ENCODE results near the gene MIA. TPM values are rescaled to one million over a fixed set of nuclear protein-coding genes. Genes with fewer than 3 reads are reported as not detected.

Gene MIA
- polyA plus RNA-seq, 4 donors: 2.7 to 4.3 (median 3.2) TPM; not detected in 1

GRCh38 chr19:40743926-40744325 lies 31.4 kb upstream of the MIA start:
- H3K4me1 ChIP-seq (ENCODE audit: control insufficient read depth in 3 of 3, insufficient read depth in 2 of 3, low read depth in 1 of 3, low read length in 2 of 3): peaks cover 0 to 11% (median 0%) of the 10 kb centered on the region in 3 donors
- WGBS, 3 donors: 92 to 94% (median 92%) methylated on average over 10 of the region's 10 CpGs
- no peak overlapping the region for H3K27ac ChIP-seq (ENCODE audit: low read depth in 1 of 3, low read length in 2 of 3)
- peaks cover 0 to 61% (median 5%) of the 10 kb centered on the region in 3 donors for H3K36me3 ChIP-seq (ENCODE audit: control insufficient read depth in 3 of 3, insufficient read depth in 2 of 3, low read depth in 1 of 3, low read length in 3 of 3)
- H3K9me3 ChIP-seq (ENCODE audit: control insufficient read depth in 2 of 2, insufficient read depth in 1 of 2, low read depth in 1 of 2, low read length in 1 of 2): no peaks in the 10 kb centered on the region
- no peak overlapping the region for H3K4me3 ChIP-seq (ENCODE audit: low read depth in 1 of 3, low read length in 3 of 3)
- H3K27me3 ChIP-seq (ENCODE audit: control insufficient read depth in 3 of 3, insufficient read depth in 3 of 3, low read length in 3 of 3): no peaks in the 10 kb centered on the region
- FAIRE-seq: no peak
- DNase-seq: no peak

GRCh38 chr19:40744554-40745401 lies 30.5 kb upstream of the MIA start:
- DNase-seq: no peak
- no peaks in the 10 kb centered on the region for H3K27me3 ChIP-seq (ENCODE audit: control insufficient read depth in 3 of 3, insufficient read depth in 3 of 3, low read length in 3 of 3)
- no peak for FAIRE-seq
- peaks cover 0 to 19% (median 2%) of the 10 kb centered on the region in 3 donors for H3K4me1 ChIP-seq (ENCODE audit: control insufficient read depth in 3 of 3, insufficient read depth in 2 of 3, low read depth in 1 of 3, low read length in 2 of 3)
- H3K36me3 ChIP-seq (ENCODE audit: control insufficient read depth in 3 of 3, insufficient read depth in 2 of 3, low read depth in 1 of 3, low read length in 3 of 3): peaks cover 0 to 53% (median 5%) of the 10 kb centered on the region in 3 donors
- H3K9me3 ChIP-seq (ENCODE audit: control insufficient read depth in 2 of 2, insufficient read depth in 1 of 2, low read depth in 1 of 2, low read length in 1 of 2): no peaks in the 10 kb centered on the region
- 71 to 84% (median 83%) methylated on average over 15 to 17 of the region's 17 CpGs for WGBS, 3 donors
- H3K27ac ChIP-seq (ENCODE audit: low read depth in 1 of 3, low read length in 2 of 3): peak overlapping the region in 2 of 3 donors; percentile 4 to 36
- H3K4me3 ChIP-seq (ENCODE audit: low read depth in 1 of 3, low read length in 3 of 3): no peak overlapping the region

DNA sequence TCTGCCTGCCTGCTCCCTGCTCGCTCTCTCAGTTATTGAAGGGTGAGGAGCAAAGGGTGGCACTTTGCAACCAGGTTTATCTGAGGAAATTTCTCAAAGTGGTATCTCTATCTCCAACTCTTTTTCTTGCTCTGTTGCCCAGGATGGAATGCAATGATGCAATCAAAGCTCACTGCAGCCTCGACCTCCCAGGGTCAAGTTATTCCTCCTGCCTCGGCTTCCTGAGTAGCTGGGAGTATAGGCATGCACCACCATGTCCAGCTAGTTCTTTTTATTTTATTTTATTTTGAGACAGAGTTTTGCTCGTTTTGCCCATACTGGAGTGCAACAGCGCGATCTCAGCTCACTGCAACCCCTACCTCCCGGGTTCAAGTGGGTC lies 29.9 kb upstream of the MIA start:
- Histone ChIP-seq H3K9me3 (ENCODE audit: control insufficient read depth in 2 of 2, insufficient read depth in 1 of 2, low read depth in 1 of 2, low read length in 1 of 2) (no peaks in the 10 kb centered on the region), H3K36me3 (ENCODE audit: control insufficient read depth in 3 of 3, insufficient read depth in 2 of 3, low read depth in 1 of 3, low read length in 3 of 3) (peaks cover 0 to 47% (median 3%) of the 10 kb centered on the region in 3 donors), H3K4me3 (ENCODE audit: low read depth in 1 of 3, low read length in 3 of 3) (no peak overlapping the region), H3K27ac (ENCODE audit: low read depth in 1 of 3, low read length in 2 of 3) (peak overlapping the region in 1 of 3 donors; percentile 36), H3K27me3 (ENCODE audit: control insufficient read depth in 3 of 3, insufficient read depth in 3 of 3, low read length in 3 of 3) (no peaks in the 10 kb centered on the region), H3K4me1 (ENCODE audit: control insufficient read depth in 3 of 3, insufficient read depth in 2 of 3, low read depth in 1 of 3, low read length in 2 of 3) (peaks cover 0 to 22% (median 2%) of the 10 kb centered on the region in 3 donors)
- WGBS, 3 donors: 76 to 83% (median 82%) methylated on average over 7 of the region's 7 CpGs
- FAIRE-seq: no peak
- no peak for DNase-seq

GRCh38 chr19:40747536-40747935 lies 27.8 kb upstream of the MIA start:
- Histone ChIP-seq H3K27ac (ENCODE audit: low read depth in 1 of 3, low read length in 2 of 3) (no peak overlapping the region), H3K36me3 (ENCODE audit: control insufficient read depth in 3 of 3, insufficient read depth in 2 of 3, low read depth in 1 of 3, low read length in 3 of 3) (peaks cover 0 to 29% (median 0%) of the 10 kb centered on the region in 3 donors), H3K9me3 (ENCODE audit: control insufficient read depth in 2 of 2, insufficient read depth in 1 of 2, low read depth in 1 of 2, low read length in 1 of 2) (no peaks in the 10 kb centered on the region), H3K4me1 (ENCODE audit: control insufficient read depth in 3 of 3, insufficient read depth in 2 of 3, low read depth in 1 of 3, low read length in 2 of 3) (peaks cover 0 to 22% (median 2%) of the 10 kb centered on the region in 3 donors), H3K27me3 (ENCODE audit: control insufficient read depth in 3 of 3, insufficient read depth in 3 of 3, low read length in 3 of 3) (no peaks in the 10 kb centered on the region), H3K4me3 (ENCODE audit: low read depth in 1 of 3, low read length in 3 of 3) (no peak overlapping the region)
- DNase-seq: no peak
- FAIRE-seq: no peak
- 96 to 98% (median 96%) methylated on average over 7 of the region's 7 CpGs for WGBS, 3 donors

DNA sequence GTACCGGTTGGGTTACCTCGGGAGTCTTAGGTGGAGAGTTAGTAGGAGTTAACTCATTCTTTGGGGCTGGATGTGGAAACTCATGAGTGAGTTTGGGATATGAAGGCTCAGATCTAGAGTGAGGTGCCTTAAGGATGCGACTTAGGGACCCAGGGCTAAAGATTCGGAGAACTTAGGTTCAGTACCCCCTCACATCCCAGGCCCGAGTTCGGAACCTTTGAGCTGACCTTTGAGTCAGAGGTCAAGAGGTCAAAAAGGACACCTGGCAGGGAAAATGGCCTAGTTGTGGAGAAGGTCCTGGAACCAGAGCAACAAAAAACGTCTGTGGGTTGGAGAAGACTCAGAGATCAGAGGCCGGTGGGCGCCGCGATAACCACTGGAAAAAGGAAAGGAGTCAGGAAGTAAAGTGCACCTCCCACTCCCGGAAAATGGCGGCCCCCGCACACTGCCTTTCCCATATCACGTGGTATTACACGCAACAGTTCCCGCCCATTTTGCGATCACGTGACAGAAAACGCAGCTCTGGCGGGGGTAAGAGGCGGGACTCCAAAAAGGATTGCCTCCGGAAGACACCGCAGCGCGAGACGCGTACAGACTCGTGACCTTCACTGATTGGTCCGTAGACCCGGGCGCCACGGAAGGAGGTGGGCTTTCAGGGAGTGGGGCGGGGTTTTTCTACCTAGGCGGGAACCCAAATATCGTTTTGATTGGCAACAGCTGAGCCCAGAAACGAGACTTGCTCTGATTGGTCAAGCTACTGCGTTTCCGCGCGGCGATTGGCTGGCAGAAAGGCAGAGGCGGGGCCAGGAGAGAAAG lies 25.1 kb upstream of the MIA start, which contains the start of gene ACTMAP:
ACTMAP (minus strand) TSS at position 420 of the 816 bp plus-strand sequence. CDS start 674 bp downstream, outside the sequence.
- Histone ChIP-seq H3K27ac (ENCODE audit: low read depth in 1 of 3, low read length in 2 of 3) (peak within 1 kb of the TSS; percentile 87 to 96 (median 93)), H3K27me3 (ENCODE audit: control insufficient read depth in 3 of 3, insufficient read depth in 3 of 3, low read length in 3 of 3) (no peaks in the 10 kb centered on the region), H3K36me3 (ENCODE audit: control insufficient read depth in 3 of 3, insufficient read depth in 2 of 3, low read depth in 1 of 3, low read length in 3 of 3) (peaks cover 0 to 28% (median 0%) of the 10 kb centered on the region in 3 donors), H3K9me3 (ENCODE audit: control insufficient read depth in 2 of 2, insufficient read depth in 1 of 2, low read depth in 1 of 2, low read length in 1 of 2) (no peaks in the 10 kb centered on the region), H3K4me1 (ENCODE audit: control insufficient read depth in 3 of 3, insufficient read depth in 2 of 3, low read depth in 1 of 3, low read length in 2 of 3) (peaks cover 0 to 32% (median 3%) of the 10 kb centered on the region in 3 donors), H3K4me3 (ENCODE audit: low read depth in 1 of 3, low read length in 3 of 3) (peak within 1 kb of the TSS; percentile 71 to 73 (median 73))
- DNase-seq (peak; percentile 100), FAIRE-seq (peak; percentile 89)
- 0% methylated on average over 43 of the region's 43 CpGs for WGBS, 3 donors

DNA sequence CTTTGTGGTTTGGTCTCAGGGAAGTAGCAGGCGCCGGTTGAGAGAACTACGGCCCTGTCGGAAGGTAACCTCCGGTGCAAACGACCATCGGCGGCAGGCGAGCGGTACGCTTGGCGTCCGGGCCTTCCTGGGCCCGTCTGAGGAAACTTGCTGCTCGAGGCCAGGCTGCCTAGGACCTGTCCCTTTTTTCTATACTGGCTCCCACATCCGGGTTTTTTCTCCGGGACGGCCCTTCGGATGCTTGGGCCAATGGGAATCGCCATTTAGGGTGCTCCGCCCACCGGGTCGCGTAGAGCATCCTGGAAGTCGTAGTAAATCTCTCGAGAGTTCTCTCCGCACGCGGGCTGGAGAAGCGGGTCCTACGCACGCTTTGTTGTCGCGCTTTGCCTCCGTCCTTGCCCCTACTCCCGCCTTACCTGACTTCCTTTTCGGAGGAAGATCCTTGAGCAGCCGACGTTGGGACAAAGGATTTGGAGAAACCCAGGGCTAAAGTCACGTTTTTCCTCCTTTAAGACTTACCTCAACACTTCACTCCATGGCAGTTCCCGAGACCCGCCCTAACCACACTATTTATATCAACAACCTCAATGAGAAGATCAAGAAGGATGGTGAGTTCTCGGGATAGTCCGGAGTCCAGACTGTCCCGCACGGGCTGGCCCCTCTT lies 24.3 kb upstream of the MIA start, which contains the start of gene SNRPA:
SNRPA (plus strand) TSS at position 330 of the 664 bp plus-strand sequence; CDS start at position 536, 206 bp downstream.
- H3K27ac ChIP-seq (ENCODE audit: low read depth in 1 of 3, low read length in 2 of 3): peak within 1 kb of the TSS; percentile 87 to 96 (median 93)
- WGBS, 3 donors: 0 to 1% (median 0%) methylated on average over 43 to 46 of the region's 46 CpGs
- H3K4me1 ChIP-seq (ENCODE audit: control insufficient read depth in 3 of 3, insufficient read depth in 2 of 3, low read depth in 1 of 3, low read length in 2 of 3): peaks cover 0 to 30% (median 10%) of the 10 kb centered on the region in 3 donors
- peak within 1 kb of the TSS; percentile 71 to 73 (median 73) for H3K4me3 ChIP-seq (ENCODE audit: low read depth in 1 of 3, low read length in 3 of 3)
- H3K27me3 ChIP-seq (ENCODE audit: control insufficient read depth in 3 of 3, insufficient read depth in 3 of 3, low read length in 3 of 3): no peaks in the 10 kb centered on the region
- peaks cover 0 to 34% (median under 1%) of the 10 kb centered on the region in 3 donors for H3K36me3 ChIP-seq (ENCODE audit: control insufficient read depth in 3 of 3, insufficient read depth in 2 of 3, low read depth in 1 of 3, low read length in 3 of 3)
- FAIRE-seq (no peak), DNase-seq (peak; percentile 99)
- no peaks in the 10 kb centered on the region for H3K9me3 ChIP-seq (ENCODE audit: control insufficient read depth in 2 of 2, insufficient read depth in 1 of 2, low read depth in 1 of 2, low read length in 1 of 2)

DNA sequence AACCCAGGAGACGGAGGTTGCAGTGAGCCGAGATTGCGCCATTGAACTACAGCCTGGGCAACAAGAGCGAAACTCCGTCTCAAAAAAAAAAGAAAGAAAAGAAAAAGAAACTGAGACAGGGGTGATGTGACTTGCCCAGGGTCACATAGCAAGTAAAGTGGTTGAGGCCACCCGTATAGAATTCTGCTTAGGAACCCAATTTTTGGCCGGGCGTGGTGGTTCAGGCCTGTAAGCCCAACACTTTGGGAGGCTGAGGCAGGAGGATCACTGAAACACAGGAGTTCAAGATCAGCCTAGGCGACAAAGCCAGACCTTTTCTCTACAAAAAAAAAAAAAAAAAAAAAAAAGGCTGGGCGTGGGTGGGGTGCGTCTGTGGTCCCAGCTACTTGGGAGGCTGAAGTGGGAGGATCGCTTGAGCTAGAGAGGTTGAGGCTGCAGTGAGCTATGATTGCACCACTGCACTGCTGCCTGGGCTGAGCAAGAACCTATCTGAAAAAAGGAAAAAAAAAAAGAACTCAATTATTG lies 23.0 kb upstream of the MIA start:
- Histone ChIP-seq H3K4me1 (ENCODE audit: control insufficient read depth in 3 of 3, insufficient read depth in 2 of 3, low read depth in 1 of 3, low read length in 2 of 3) (peaks cover 0 to 30% (median 13%) of the 10 kb centered on the region in 3 donors), H3K27ac (ENCODE audit: low read depth in 1 of 3, low read length in 2 of 3) (peak overlapping the region; percentile 75 to 96 (median 93)), H3K27me3 (ENCODE audit: control insufficient read depth in 3 of 3, insufficient read depth in 3 of 3, low read length in 3 of 3) (no peaks in the 10 kb centered on the region), H3K4me3 (ENCODE audit: low read depth in 1 of 3, low read length in 3 of 3) (peak overlapping the region; percentile 33 to 73 (median 73)), H3K36me3 (ENCODE audit: control insufficient read depth in 3 of 3, insufficient read depth in 2 of 3, low read depth in 1 of 3, low read length in 3 of 3) (peaks cover 3 to 46% (median 7%) of the 10 kb centered on the region in 3 donors), H3K9me3 (ENCODE audit: control insufficient read depth in 2 of 2, insufficient read depth in 1 of 2, low read depth in 1 of 2, low read length in 1 of 2) (no peaks in the 10 kb centered on the region)
- no peak for FAIRE-seq
- DNase-seq: no peak
- WGBS, 3 donors: 7 to 41% (median 20%) methylated on average over 12 of the region's 12 CpGs

Data from small intestine (tissue), 7 donors.